ENCODE results near the gene ANKRD10. TPM values are rescaled to one million over a fixed set of nuclear protein-coding genes. Genes with fewer than 3 reads are reported as not detected.

Gene ANKRD10
- total RNA-seq, 1 experiment from 2014 or later: 132 TPM

DNA sequence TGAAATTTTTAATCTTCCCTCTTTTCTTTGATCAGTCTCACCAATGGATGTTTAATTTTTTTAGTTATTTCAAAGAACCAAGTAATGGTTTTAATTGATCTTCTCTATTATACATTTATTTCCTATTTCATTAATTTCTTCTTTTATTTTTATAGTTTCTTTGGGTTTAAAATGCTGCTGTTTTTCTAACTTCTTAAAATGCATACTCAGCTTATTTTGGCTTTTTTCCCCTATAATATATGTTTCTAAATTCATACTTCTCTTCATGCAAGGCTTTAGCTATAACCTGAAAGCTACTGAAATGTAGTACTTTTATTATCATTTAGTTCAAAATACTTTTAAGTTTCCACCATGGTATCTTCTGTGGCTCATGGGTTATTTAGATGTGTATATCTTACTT, 53.9 kb downstream of the ANKRD10 start:
- POLR2A ChIA-PET: no interaction called here
- H3K27ac Mint-ChIP-seq (ENCODE audit: unreplicated experiment): no peak overlapping the region
- CTCF ChIA-PET: no interaction called here

DNA sequence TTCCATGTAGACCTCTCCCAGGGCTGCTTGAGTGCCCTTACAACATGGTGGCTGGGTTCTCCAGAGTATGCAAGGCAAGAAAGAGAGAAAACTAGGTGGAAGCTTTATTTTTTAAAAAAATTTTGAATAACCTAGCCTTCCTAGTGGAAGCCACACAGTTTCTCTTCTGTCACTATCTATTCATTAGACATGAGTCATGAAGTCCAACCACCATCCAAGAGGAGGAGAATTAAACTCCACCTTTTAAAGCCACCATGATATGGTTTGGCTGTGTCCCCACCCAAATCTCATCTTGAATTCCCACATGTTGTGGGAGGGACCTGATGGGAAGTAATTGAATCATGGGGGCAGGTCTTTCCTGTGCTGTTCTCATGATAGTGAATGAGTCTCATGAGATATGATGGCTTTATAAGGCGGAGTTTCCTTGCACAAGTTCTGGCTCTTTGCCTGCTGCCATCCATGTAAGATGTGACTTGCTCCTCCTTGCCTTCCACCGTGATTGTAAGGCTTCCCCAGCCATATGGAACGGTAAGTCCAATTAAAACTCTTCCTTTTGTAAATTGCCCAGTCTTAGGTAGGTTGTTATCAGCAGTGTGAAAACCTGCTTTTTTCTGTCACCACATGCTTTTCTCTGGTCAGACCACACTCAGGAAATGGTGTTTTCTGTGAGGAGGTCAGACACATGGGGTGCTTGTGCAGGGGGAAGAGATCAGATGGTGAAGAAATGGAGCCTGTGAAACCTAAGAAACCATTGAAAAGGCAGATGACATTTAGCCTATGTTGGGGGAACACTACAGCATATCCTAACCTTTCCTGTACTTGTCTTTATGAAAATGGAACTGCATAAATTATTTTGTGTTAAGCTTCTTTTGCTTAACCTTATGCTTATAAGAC, 57.7 kb downstream of the ANKRD10 start:
- H3K27ac Mint-ChIP-seq (ENCODE audit: unreplicated experiment): no peak overlapping the region
- no peaks in the 10 kb centered on the region for H3K36me3 Mint-ChIP-seq (ENCODE audit: insufficient read depth, unreplicated experiment)
- ChIA-PET POLR2A (no interaction called here), CTCF (no interaction called here)
- no peaks in the 10 kb centered on the region for H3K27me3 Mint-ChIP-seq (ENCODE audit: insufficient read depth, unreplicated experiment)
- Histone ChIP-seq H3K36me3 (ENCODE audit: control insufficient read depth, insufficient read depth, low read length) (no peaks in the 10 kb centered on the region), H3K4me1 (no peaks in the 10 kb centered on the region), H3K4me3 (ENCODE audit: low read depth, low read length) (no peak overlapping the region), H3K9me3 (no peaks in the 10 kb centered on the region), H3K27me3 (replicated peaks; ENCODE audit: control insufficient read depth, insufficient read depth, low read length) (no peaks in the 10 kb centered on the region)
- DNase-seq: no peak
- BruUV-seq (replicated peaks): no TSS peak
- no peak overlapping the region for H3K4me3 Mint-ChIP-seq (ENCODE audit: unreplicated experiment)
- peaks cover 21% of the 10 kb centered on the region for H3K9me3 Mint-ChIP-seq (ENCODE audit: unreplicated experiment)
- intact Hi-C loops (cut with micrococcal nuclease; ENCODE audit: unreplicated experiment): no loop called here
- TF ChIP-seq, protein P1, sequence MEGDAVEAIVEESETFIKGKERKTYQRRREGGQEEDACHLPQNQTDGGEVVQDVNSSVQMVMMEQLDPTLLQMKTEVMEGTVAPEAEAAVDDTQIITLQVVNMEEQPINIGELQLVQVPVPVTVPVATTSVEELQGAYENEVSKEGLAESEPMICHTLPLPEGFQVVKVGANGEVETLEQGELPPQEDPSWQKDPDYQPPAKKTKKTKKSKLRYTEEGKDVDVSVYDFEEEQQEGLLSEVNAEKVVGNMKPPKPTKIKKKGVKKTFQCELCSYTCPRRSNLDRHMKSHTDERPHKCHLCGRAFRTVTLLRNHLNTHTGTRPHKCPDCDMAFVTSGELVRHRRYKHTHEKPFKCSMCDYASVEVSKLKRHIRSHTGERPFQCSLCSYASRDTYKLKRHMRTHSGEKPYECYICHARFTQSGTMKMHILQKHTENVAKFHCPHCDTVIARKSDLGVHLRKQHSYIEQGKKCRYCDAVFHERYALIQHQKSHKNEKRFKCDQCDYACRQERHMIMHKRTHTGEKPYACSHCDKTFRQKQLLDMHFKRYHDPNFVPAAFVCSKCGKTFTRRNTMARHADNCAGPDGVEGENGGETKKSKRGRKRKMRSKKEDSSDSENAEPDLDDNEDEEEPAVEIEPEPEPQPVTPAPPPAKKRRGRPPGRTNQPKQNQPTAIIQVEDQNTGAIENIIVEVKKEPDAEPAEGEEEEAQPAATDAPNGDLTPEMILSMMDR (IDR thresholded peaks at IDR 0.05; ENCODE audit: insufficient read depth in 1 of 2, low read depth in 1 of 2, low read length in 1 of 2, severe bottlenecking in 1 of 2, unreplicated experiment in 1 of 2): no peak
- no peaks in the 10 kb centered on the region for H3K4me1 Mint-ChIP-seq (ENCODE audit: low read depth, unreplicated experiment)

More for the DNA sequence above, 53.9 kb downstream of the ANKRD10 start:
- DNase-seq: no peak
- no TSS peak for BruUV-seq (replicated peaks)
- no peaks in the 10 kb centered on the region for H3K36me3 Mint-ChIP-seq (ENCODE audit: insufficient read depth, unreplicated experiment)
- TF ChIP-seq, protein P1 (IDR thresholded peaks at IDR 0.05; ENCODE audit: insufficient read depth in 1 of 2, low read depth in 1 of 2, low read length in 1 of 2, severe bottlenecking in 1 of 2, unreplicated experiment in 1 of 2): no peak
- Histone ChIP-seq H3K9me3 (no peaks in the 10 kb centered on the region), H3K4me1 (no peaks in the 10 kb centered on the region), H3K4me3 (ENCODE audit: low read depth, low read length) (no peak overlapping the region), H3K36me3 (ENCODE audit: control insufficient read depth, insufficient read depth, low read length) (no peaks in the 10 kb centered on the region), H3K27me3 (replicated peaks; ENCODE audit: control insufficient read depth, insufficient read depth, low read length) (no peaks in the 10 kb centered on the region)
- H3K9me3 Mint-ChIP-seq (ENCODE audit: unreplicated experiment): peaks cover 19% of the 10 kb centered on the region
- no peak overlapping the region for H3K4me3 Mint-ChIP-seq (ENCODE audit: unreplicated experiment)
- H3K27me3 Mint-ChIP-seq (ENCODE audit: insufficient read depth, unreplicated experiment): no peaks in the 10 kb centered on the region
- intact Hi-C loops (cut with micrococcal nuclease; ENCODE audit: unreplicated experiment): no loop called here
- no peaks in the 10 kb centered on the region for H3K4me1 Mint-ChIP-seq (ENCODE audit: low read depth, unreplicated experiment)

DNA sequence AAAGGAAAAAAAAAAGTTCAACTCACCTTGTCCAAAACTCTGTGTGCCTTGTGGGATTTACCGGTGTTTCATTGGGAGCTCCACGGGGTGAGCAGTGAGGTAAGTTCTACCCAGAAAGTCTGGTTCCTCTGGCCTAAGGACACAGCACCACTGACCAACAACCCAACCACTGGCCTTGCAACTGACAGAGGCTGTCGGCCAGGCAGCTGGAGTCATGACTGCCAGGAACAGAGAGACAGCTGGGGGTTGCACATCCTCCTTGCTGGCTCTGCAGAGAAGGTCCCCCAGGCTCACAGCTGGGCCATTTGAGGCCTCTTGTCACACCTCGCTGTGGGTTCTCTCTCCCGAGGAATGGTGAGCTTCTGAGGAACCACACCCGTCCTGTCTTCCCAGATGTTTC, 59.5 kb downstream of the ANKRD10 start:
- TF ChIP-seq, protein P1 (IDR thresholded peaks at IDR 0.05; ENCODE audit: insufficient read depth in 1 of 2, low read depth in 1 of 2, low read length in 1 of 2, severe bottlenecking in 1 of 2, unreplicated experiment in 1 of 2): no peak
- Histone ChIP-seq H3K4me3 (ENCODE audit: low read depth, low read length) (no peak overlapping the region), H3K27me3 (replicated peaks; ENCODE audit: control insufficient read depth, insufficient read depth, low read length) (no peaks in the 10 kb centered on the region), H3K36me3 (ENCODE audit: control insufficient read depth, insufficient read depth, low read length) (no peaks in the 10 kb centered on the region), H3K4me1 (no peaks in the 10 kb centered on the region), H3K9me3 (no peaks in the 10 kb centered on the region)
- ChIA-PET POLR2A (no interaction called here), CTCF (no interaction called here)
- H3K4me3 Mint-ChIP-seq (ENCODE audit: unreplicated experiment): no peak overlapping the region
- no peak for DNase-seq
- H3K27ac Mint-ChIP-seq (ENCODE audit: unreplicated experiment): no peak overlapping the region
- no peaks in the 10 kb centered on the region for H3K27me3 Mint-ChIP-seq (ENCODE audit: insufficient read depth, unreplicated experiment)
- intact Hi-C loops (cut with micrococcal nuclease; ENCODE audit: unreplicated experiment): no loop called here
- no peaks in the 10 kb centered on the region for H3K4me1 Mint-ChIP-seq (ENCODE audit: low read depth, unreplicated experiment)
- peaks cover 21% of the 10 kb centered on the region for H3K9me3 Mint-ChIP-seq (ENCODE audit: unreplicated experiment)
- no peaks in the 10 kb centered on the region for H3K36me3 Mint-ChIP-seq (ENCODE audit: insufficient read depth, unreplicated experiment)
- BruUV-seq (replicated peaks): no TSS peak
